OCI-LY1 (cell line): ENCODE data around the gene RNF150.
A peak's percentile ranks its signal among the peaks of the same experiment; 100 is the strongest.

ENCODE experiments used
- H2AFZ ChIP-seq: fragments of 200-600 bp; sonication (generic), shearing (Covaris generic); 2 replicates; pipeline ENCODE4 v1.6.0; 2014; ENCODE audit warnings: antibody characterized with exemption, mild to moderate bottlenecking, low read length
- H3F3A ChIP-seq: fragments of 200-600 bp; sonication (generic), shearing (Covaris generic); 2 replicates; pipeline ENCODE4 v1.6.0; 2014; ENCODE audit warnings: mild to moderate bottlenecking, antibody characterized with exemption, low read length, moderate library complexity; ENCODE audit not compliant: insufficient read depth
- H3K27ac ChIP-seq: fragments of 200-600 bp; sonication (generic); 2 replicates; pipeline ENCODE4 v1.5.1; 2014; ENCODE audit warnings: low read length, mixed run types, mild to moderate bottlenecking, low read depth; ENCODE audit not compliant: poor library complexity, severe bottlenecking
- H3K27me3 ChIP-seq: fragments of 200-600 bp; sonication (generic); 2 replicates; pipeline ENCODE4 v1.6.0; 2014; ENCODE audit warnings: antibody characterized with exemption, mild to moderate bottlenecking, low read length, moderate library complexity; ENCODE audit not compliant: insufficient read depth
- H3K36me3 ChIP-seq: fragments of 200-600 bp; sonication (generic); 2 replicates; pipeline ENCODE4 v1.6.1; 2014; ENCODE audit warnings: mild to moderate bottlenecking, antibody characterized with exemption, low read length, moderate library complexity, mixed read lengths; ENCODE audit not compliant: insufficient read depth
- H3K4me1 ChIP-seq: fragments of 200-600 bp; sonication (generic); 2 replicates; pipeline ENCODE4 v1.5.1; 2014; ENCODE audit warnings: mild to moderate bottlenecking, low read length, moderate library complexity; ENCODE audit not compliant: insufficient read depth, severe bottlenecking
- H3K4me2 ChIP-seq: fragments of 200-600 bp; sonication (generic), shearing (Covaris generic); 2 replicates; pipeline ENCODE4 v1.6.1; 2014; ENCODE audit warnings: low read length
- H3K4me3 ChIP-seq: fragments of 200-600 bp; sonication (generic); 2 replicates; pipeline ENCODE4 v1.5.1; 2014; ENCODE audit warnings: low read length, low read depth, mild to moderate bottlenecking, mixed read lengths; ENCODE audit not compliant: poor library complexity, severe bottlenecking
- H3K79me2 ChIP-seq: fragments of 200-600 bp; shearing (Covaris generic); 2 replicates; pipeline ENCODE4 v1.6.1; 2016; ENCODE audit warnings: mixed run types, low read length, mixed read lengths; ENCODE audit not compliant: insufficient read depth
- H3K9ac ChIP-seq: fragments of 200-600 bp; sonication (generic), shearing (Covaris generic); 2 replicates; pipeline ENCODE4 v1.6.1; 2014; ENCODE audit warnings: mild to moderate bottlenecking, low read length, mixed read lengths
- H3K9me2 ChIP-seq: fragments of 200-600 bp; sonication (generic), shearing (Covaris generic); 2 replicates; pipeline ENCODE4 v1.6.1; 2014; ENCODE audit warnings: low read depth, mild to moderate bottlenecking, low read length, mixed read lengths
- H3K9me3 ChIP-seq: fragments of 200-600 bp; shearing (Covaris generic); 2 replicates; pipeline ENCODE4 v1.6.1; 2014; ENCODE audit warnings: low read length, mixed read lengths
- H4K20me1 ChIP-seq: fragments of 200-600 bp; sonication (generic), shearing (Covaris generic); 2 replicates; pipeline ENCODE4 v1.6.0; 2016; ENCODE audit warnings: mild to moderate bottlenecking, low read length; ENCODE audit not compliant: insufficient read depth
- EZH2 ChIP-seq: fragments of 200-600 bp; sonication (generic), shearing (Covaris generic); IDR thresholded peaks from 2 replicates; pipeline ENCODE4 v1.8.0; 2017; ENCODE audit warnings: borderline replicate concordance, mixed run types, mild to moderate bottlenecking, antibody characterized with exemption, low read length, moderate library complexity, mixed read lengths
- TF ChIP-seq, protein P1 (sequence below): fragments of 200-600 bp; sonication (generic), shearing (Covaris generic); IDR thresholded peaks from 2 replicates; pipeline ENCODE4 v1.5.1; 2017; ENCODE audit warnings: mild to moderate bottlenecking, antibody characterized with exemption, low read length, moderate library complexity, mixed read lengths

The RNF150 gene

GRCh38 chr4:140851032-140851636 is 282.1 kb downstream of the RNF150 start:
- Histone ChIP-seq H4K20me1 (no peaks in the 10 kb centered on the region), H3K27ac (no peak overlapping the region), H2AFZ (no peak overlapping the region)

DNA sequence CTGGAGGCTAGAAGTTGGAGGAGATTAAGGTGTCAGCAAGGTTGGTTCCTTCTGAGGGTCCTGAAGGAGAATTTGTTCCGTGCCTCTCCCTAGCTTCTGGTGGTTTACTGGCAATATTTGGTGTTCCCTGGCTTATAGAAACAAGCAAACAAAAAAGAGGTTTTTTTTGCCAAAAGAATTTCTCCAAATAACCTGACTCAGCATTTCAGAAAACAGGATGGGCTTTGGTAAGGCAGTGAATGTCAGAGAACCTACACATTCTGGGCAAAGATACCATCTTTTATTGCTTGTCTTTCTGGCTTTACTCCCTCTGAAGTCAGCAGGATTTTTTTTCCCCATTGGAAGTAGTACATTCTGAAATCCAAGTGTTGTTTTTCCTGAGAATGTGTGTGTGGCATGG is 283.7 kb downstream of the RNF150 start:
- Histone ChIP-seq H3K4me2 (no peak overlapping the region), H3K9ac (no peak overlapping the region), H3K9me3 (no peaks in the 10 kb centered on the region), H3K27ac (no peak overlapping the region), H3K27me3 (no peaks in the 10 kb centered on the region), H3K9me2 (no peaks in the 10 kb centered on the region), H3K4me3 (no peak overlapping the region), H3K79me2 (no peaks in the 10 kb centered on the region), H3K4me1 (no peaks in the 10 kb centered on the region), H4K20me1 (no peaks in the 10 kb centered on the region), H3F3A (no peaks in the 10 kb centered on the region), H2AFZ (no peak overlapping the region), H3K36me3 (no peaks in the 10 kb centered on the region)
- TF ChIP-seq, protein P1, sequence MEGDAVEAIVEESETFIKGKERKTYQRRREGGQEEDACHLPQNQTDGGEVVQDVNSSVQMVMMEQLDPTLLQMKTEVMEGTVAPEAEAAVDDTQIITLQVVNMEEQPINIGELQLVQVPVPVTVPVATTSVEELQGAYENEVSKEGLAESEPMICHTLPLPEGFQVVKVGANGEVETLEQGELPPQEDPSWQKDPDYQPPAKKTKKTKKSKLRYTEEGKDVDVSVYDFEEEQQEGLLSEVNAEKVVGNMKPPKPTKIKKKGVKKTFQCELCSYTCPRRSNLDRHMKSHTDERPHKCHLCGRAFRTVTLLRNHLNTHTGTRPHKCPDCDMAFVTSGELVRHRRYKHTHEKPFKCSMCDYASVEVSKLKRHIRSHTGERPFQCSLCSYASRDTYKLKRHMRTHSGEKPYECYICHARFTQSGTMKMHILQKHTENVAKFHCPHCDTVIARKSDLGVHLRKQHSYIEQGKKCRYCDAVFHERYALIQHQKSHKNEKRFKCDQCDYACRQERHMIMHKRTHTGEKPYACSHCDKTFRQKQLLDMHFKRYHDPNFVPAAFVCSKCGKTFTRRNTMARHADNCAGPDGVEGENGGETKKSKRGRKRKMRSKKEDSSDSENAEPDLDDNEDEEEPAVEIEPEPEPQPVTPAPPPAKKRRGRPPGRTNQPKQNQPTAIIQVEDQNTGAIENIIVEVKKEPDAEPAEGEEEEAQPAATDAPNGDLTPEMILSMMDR, result no peak
- TF ChIP-seq EZH2, result no peak

More at GRCh38 chr4:140851032-140851636, 282.1 kb downstream of the RNF150 start:
- Histone ChIP-seq H3K4me2 (no peak overlapping the region), H3K4me1 (no peaks in the 10 kb centered on the region), H3K27me3 (no peaks in the 10 kb centered on the region), H3K36me3 (no peaks in the 10 kb centered on the region), H3K4me3 (no peak overlapping the region), H3K9ac (no peak overlapping the region), H3F3A (no peaks in the 10 kb centered on the region), H3K9me3 (no peaks in the 10 kb centered on the region), H3K79me2 (no peaks in the 10 kb centered on the region), H3K9me2 (no peaks in the 10 kb centered on the region)
- TF ChIP-seq, protein P1, result peak; percentile 90
- no peak for TF ChIP-seq EZH2

DNA sequence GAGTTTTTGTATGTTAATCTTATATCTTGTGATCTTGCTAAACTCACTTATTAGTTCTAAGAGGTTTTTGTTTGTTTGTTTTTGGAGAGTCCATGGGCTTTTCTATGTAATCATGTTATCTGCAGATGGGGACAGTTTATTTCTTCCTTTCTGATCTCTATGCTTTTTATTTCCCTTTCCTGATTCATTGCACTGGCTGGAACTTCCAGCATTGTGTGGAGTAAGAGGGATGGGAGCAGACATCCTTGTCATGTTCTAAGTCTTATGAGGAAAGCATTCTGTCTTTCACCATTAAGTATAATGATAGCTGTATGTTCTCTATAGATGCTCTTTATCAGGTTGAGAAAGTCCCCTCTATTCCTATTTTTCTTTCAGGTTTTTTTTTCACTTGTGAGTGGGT is 286.5 kb downstream of the RNF150 start:
- no peak overlapping the region for H3K4me2 ChIP-seq
- no peaks in the 10 kb centered on the region for H3K79me2 ChIP-seq
- H3K36me3 ChIP-seq, result no peaks in the 10 kb centered on the region
- no peak overlapping the region for H2AFZ ChIP-seq
- no peak overlapping the region for H3K27ac ChIP-seq
- H4K20me1 ChIP-seq, result no peaks in the 10 kb centered on the region
- H3K27me3 ChIP-seq, result no peaks in the 10 kb centered on the region
- H3F3A ChIP-seq, result no peaks in the 10 kb centered on the region
- no peak overlapping the region for H3K9ac ChIP-seq
- TF ChIP-seq, protein P1, result no peak
- no peak for TF ChIP-seq EZH2
- no peak overlapping the region for H3K4me3 ChIP-seq
- no peaks in the 10 kb centered on the region for H3K9me3 ChIP-seq
- H3K9me2 ChIP-seq, result no peaks in the 10 kb centered on the region
- H3K4me1 ChIP-seq, result no peaks in the 10 kb centered on the region
